ENCODE results near the gene VAV3.

The VAV3 gene

DNA sequence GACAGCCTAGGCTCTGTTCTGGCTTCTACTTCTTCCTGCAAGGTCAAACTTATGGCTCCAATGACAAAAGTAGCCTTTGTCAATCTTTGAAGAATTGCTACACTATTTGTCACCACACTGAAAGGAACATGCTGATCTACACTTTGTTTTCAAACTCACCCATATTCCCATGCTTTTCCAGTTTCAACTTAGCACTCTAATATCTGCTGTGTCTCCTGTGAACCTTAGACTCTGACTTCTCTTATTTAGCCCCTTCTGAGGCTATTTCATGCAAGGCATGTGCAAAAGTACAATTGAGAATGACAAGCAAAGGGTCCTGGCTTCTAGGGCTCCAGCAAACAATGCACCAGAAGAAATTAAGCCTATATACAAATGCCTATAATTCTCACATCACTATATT is 374.9 kb downstream of the VAV3 start:
- Histone ChIP-seq H3K27me3 (ENCODE audit: control insufficient read depth, low read length) (no peaks in the 10 kb centered on the region), H3K4me3 (ENCODE audit: low read length) (no peak overlapping the region), H3K9me2 (replicated peaks; ENCODE audit: control insufficient read depth, low read length) (no peaks in the 10 kb centered on the region), H3K9me3 (ENCODE audit: control insufficient read depth, insufficient read depth, low read length) (no peaks in the 10 kb centered on the region), H3K79me2 (ENCODE audit: control insufficient read depth, low read length) (no peaks in the 10 kb centered on the region), H3K36me3 (ENCODE audit: control insufficient read depth, low read length) (no peaks in the 10 kb centered on the region), H3K27ac (ENCODE audit: low read depth, low read length) (no peak overlapping the region), H3K4me1 (ENCODE audit: control insufficient read depth, low read length) (peaks cover 16% of the 10 kb centered on the region), H3K4me2 (ENCODE audit: low read length) (no peak overlapping the region), H3F3A (ENCODE audit: control insufficient read depth, insufficient read depth) (no peaks in the 10 kb centered on the region), H4K20me1 (ENCODE audit: control insufficient read depth, insufficient read depth, low read depth, low read length) (no peaks in the 10 kb centered on the region)
- TF ChIP-seq EZH2phosphoT487 (IDR thresholded peaks at IDR 0.05; ENCODE audit: borderline replicate concordance, low read length) (no peak), CTCF (IDR thresholded peaks at IDR 0.05; ENCODE audit: low read depth, low read length, poor library complexity, severe bottlenecking) (no peak)

DNA sequence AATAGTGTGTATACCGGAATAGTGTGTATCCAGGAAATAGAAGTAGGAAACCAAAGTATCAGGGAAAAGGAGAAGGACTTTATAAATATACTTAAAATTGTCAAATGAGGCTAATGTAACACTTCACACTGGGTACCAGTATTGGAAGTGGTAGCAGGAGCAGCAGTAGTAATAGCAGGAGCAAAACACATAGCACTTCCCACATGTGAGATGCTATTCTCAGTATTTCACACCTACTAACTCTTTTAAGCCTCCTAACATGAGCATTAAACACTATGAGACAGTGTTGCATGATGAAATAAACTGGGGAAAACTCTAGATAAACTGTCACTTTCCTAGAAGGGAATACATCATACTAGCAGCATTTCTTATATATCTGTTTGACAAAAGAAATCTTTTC is 376.7 kb downstream of the VAV3 start:
- Histone ChIP-seq H3K36me3 (ENCODE audit: control insufficient read depth, low read length) (no peaks in the 10 kb centered on the region), H3F3A (ENCODE audit: control insufficient read depth, insufficient read depth) (no peaks in the 10 kb centered on the region), H3K9me3 (ENCODE audit: control insufficient read depth, insufficient read depth, low read length) (no peaks in the 10 kb centered on the region), H3K79me2 (ENCODE audit: control insufficient read depth, low read length) (no peaks in the 10 kb centered on the region), H3K4me1 (ENCODE audit: control insufficient read depth, low read length) (peaks cover 5% of the 10 kb centered on the region), H3K9me2 (replicated peaks; ENCODE audit: control insufficient read depth, low read length) (no peaks in the 10 kb centered on the region), H3K27me3 (ENCODE audit: control insufficient read depth, low read length) (no peaks in the 10 kb centered on the region), H3K4me2 (ENCODE audit: low read length) (no peak overlapping the region), H3K27ac (ENCODE audit: low read depth, low read length) (no peak overlapping the region), H3K4me3 (ENCODE audit: low read length) (no peak overlapping the region), H4K20me1 (ENCODE audit: control insufficient read depth, insufficient read depth, low read depth, low read length) (no peaks in the 10 kb centered on the region)
- TF ChIP-seq CTCF (IDR thresholded peaks at IDR 0.05; ENCODE audit: low read depth, low read length, poor library complexity, severe bottlenecking) (no peak), EZH2phosphoT487 (IDR thresholded peaks at IDR 0.05; ENCODE audit: borderline replicate concordance, low read length) (no peak)

- Histone ChIP-seq H4K20me1 (ENCODE audit: control insufficient read depth, insufficient read depth, low read depth, low read length) (no peaks in the 10 kb centered on the region), H3K9me2 (replicated peaks; ENCODE audit: control insufficient read depth, low read length) (no peaks in the 10 kb centered on the region), H3K4me1 (ENCODE audit: control insufficient read depth, low read length) (no peaks in the 10 kb centered on the region), H3K4me3 (ENCODE audit: low read length) (no peak overlapping the region), H3K27me3 (ENCODE audit: control insufficient read depth, low read length) (no peaks in the 10 kb centered on the region), H3K4me2 (ENCODE audit: low read length) (no peak overlapping the region), H3F3A (ENCODE audit: control insufficient read depth, insufficient read depth) (no peaks in the 10 kb centered on the region), H3K27ac (ENCODE audit: low read depth, low read length) (no peak overlapping the region), H3K9me3 (ENCODE audit: control insufficient read depth, insufficient read depth, low read length) (no peaks in the 10 kb centered on the region), H3K79me2 (ENCODE audit: control insufficient read depth, low read length) (no peaks in the 10 kb centered on the region), H3K36me3 (ENCODE audit: control insufficient read depth, low read length) (no peaks in the 10 kb centered on the region)
- TF ChIP-seq CTCF (IDR thresholded peaks at IDR 0.05; ENCODE audit: low read depth, low read length, poor library complexity, severe bottlenecking), result no peak
- no peak for TF ChIP-seq EZH2phosphoT487 (IDR thresholded peaks at IDR 0.05; ENCODE audit: borderline replicate concordance, low read length)
Observed at GRCh38 chr1:107575226-107575625, 389.8 kb downstream of the VAV3 start.

- TF ChIP-seq EZH2phosphoT487 (IDR thresholded peaks at IDR 0.05; ENCODE audit: borderline replicate concordance, low read length) (no peak), CTCF (IDR thresholded peaks at IDR 0.05; ENCODE audit: low read depth, low read length, poor library complexity, severe bottlenecking) (no peak)
- H3K4me1 ChIP-seq (ENCODE audit: control insufficient read depth, low read length), result no peaks in the 10 kb centered on the region
- H3K27me3 ChIP-seq (ENCODE audit: control insufficient read depth, low read length), result no peaks in the 10 kb centered on the region
- H3F3A ChIP-seq (ENCODE audit: control insufficient read depth, insufficient read depth), result no peaks in the 10 kb centered on the region
- no peak overlapping the region for H3K4me3 ChIP-seq (ENCODE audit: low read length)
- no peaks in the 10 kb centered on the region for H4K20me1 ChIP-seq (ENCODE audit: control insufficient read depth, insufficient read depth, low read depth, low read length)
- H3K79me2 ChIP-seq (ENCODE audit: control insufficient read depth, low read length), result no peaks in the 10 kb centered on the region
- no peaks in the 10 kb centered on the region for H3K9me3 ChIP-seq (ENCODE audit: control insufficient read depth, insufficient read depth, low read length)
- H3K9me2 ChIP-seq (replicated peaks; ENCODE audit: control insufficient read depth, low read length), result no peaks in the 10 kb centered on the region
- H3K4me2 ChIP-seq (ENCODE audit: low read length), result no peak overlapping the region
- H3K36me3 ChIP-seq (ENCODE audit: control insufficient read depth, low read length), result no peaks in the 10 kb centered on the region
- H3K27ac ChIP-seq (ENCODE audit: low read depth, low read length), result no peak overlapping the region
Observed at GRCh38 chr1:107574044-107574443, 390.9 kb downstream of the VAV3 start.
